ENCODE measurements around the gene PKLR. TPM values are rescaled to one million over a fixed set of nuclear protein-coding genes. Genes with fewer than 3 reads are reported as not detected.

The PKLR gene
- not detected in 2 replicates for total RNA-seq

DNA sequence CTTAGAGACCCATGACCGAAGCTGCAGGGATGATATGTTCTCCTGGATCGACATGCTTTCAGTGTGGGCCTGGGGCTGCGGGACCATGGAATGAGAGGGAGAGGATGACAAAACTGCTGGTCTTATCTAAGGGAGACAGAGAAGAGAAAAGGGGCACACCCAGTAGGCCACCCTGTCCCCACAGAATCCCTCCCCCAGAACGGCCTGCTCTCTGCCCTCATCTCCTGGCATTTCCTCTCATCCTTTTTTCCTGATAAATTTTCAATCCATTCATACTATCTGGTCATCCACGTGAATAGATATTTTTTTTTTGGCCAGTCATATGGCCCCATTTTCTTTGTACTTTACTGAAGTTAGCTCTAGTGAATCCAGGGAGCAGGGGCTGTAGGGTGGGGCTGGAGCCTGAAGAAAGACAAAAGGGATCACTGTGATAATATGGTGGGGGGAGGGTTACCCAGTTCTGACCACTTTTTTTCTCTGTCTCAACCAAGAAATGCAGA, at the start of gene PKLR:
PKLR (minus strand) TSS at position 97 of the 500 bp plus-strand sequence; CDS start at position 54, 43 bp downstream.

DNA sequence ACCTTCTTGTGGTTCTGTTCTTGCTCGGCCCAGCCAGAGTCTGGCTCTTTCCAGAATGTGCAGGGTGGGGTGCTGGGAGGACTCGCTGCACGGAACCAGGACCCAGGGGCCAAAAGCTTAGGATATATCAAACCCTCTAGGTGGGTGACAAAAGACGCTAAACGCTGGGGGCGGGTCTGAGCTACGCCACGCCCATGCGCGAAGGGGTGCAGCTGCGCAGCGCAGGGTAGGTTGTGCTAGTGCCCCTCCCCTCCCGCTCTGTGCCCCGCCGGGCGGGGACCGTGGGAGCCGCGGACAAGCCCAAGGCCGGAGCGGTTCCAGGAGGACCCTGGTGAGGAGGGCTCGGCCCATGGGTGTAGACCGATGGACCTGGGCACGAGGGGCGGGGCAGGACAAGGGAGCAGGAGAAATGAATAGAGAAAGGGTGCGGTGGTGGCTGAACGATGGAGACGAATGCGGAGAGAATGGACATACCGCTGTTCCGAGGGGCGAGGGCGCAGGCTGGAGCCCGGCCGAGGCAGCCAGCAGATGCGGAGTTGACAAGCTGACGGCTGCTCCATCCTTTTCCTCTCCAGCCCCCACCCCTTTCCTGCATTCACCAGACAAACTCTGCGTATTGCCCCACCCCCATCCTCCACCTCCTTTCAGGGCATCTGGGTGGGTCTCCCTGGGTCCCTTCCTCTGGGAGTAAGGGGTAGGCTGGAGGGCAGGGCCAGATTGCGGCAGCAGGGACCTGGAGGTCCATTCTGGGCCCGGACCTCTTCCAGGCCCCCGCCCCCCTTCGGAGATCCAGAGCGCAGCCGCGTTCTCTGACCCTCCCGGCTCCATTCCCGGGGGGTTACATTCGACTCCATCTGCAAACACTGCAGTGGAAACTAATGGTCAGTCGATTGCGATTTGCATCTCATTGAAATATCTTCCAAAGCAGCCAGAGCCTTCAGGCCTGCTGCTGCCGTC, 19.7 kb upstream of the PKLR start, which contains the start of gene RUSC1:
RUSC1 (plus strand) TSS at position 234 of the 957 bp plus-strand sequence. CDS start 880 bp downstream, outside the sequence.

DNA sequence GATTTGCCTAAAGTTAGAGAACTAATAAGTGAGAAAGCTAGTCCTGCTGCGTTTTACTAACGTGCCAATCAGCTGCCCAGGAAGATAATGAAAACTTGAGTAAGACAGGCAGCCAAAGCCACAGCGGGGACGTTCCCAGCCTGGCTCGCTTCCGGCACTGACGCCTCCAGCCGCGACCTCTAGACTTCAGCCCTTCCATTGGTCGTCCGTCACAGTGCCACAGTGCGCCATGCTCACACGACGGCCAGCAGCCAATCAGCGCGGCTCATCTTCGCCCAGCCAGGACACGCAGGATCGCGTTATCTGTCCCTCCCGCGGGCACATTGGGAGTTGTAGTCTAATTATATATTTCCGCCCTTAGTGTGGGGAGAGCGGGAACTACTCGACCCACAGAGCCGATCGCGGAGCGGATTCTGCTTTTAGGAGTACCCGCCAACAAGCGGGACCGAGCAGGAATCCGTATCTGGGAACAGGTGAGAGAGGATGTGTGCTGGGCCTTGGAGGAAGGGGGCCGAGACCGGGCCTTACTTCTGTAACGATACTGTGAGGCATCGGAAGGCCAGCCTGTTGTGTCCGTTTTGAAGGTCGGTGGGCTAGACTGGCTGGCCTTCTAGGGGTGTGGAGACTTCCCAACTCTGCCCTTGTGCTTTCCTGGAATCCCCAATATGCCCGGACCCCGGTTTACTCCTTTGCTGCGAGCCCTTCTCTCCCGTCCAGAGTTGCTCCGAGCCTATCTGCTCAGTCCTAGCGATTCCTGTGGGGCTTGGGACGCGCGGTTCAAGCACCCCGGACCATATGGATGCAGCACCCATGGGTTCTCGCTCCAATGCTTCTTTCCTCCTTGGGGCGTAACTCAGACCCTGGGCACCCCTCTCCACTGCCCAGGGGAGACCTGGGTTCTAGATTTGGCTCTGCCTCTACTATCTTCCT, 7.5 kb upstream of the PKLR start, which contains the start of gene FDPS:
FDPS (plus strand) TSS at position 374 of the 930 bp plus-strand sequence. CDS start 924 bp downstream, outside the sequence.

DNA sequence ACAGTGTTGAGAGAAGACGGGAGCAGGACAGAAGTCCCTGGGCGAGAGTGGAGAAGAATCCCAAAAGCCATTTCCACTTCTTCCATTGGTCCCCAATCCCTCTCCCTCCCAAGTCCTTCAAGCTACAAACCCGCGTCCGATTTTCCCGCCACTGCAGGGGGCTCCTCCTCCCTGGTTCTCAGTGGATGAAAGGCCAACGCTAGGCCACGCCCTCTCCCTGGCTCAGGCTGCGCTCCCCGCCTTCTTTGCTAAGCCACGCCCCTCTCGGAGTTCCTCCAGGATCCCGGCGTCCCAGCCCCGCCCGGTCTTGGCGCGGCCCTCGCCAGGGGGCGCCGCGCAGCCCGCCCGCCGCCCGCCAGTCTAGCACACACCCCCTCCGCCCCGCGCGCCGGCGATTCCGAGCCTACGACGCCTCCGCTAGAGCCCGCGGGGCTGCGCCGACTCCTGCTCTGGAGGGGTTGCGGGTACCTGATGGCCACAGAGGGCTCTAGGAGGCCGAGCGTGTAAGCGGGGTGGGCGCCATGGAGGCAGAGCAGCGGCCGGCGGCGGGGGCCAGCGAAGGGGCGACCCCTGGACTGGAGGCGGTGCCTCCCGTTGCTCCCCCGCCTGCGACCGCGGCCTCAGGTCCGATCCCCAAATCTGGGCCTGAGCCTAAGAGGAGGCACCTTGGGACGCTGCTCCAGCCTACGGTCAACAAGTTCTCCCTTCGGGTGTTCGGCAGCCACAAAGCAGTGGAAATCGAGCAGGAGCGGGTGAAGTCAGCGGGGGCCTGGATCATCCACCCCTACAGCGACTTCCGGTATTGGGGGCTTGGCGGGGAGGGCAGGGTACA, 24.0 kb downstream of the PKLR start, which contains the start of gene HCN3:
HCN3 (plus strand) TSS at position 394 of the 832 bp plus-strand sequence; CDS start at position 522, 128 bp downstream.

DNA sequence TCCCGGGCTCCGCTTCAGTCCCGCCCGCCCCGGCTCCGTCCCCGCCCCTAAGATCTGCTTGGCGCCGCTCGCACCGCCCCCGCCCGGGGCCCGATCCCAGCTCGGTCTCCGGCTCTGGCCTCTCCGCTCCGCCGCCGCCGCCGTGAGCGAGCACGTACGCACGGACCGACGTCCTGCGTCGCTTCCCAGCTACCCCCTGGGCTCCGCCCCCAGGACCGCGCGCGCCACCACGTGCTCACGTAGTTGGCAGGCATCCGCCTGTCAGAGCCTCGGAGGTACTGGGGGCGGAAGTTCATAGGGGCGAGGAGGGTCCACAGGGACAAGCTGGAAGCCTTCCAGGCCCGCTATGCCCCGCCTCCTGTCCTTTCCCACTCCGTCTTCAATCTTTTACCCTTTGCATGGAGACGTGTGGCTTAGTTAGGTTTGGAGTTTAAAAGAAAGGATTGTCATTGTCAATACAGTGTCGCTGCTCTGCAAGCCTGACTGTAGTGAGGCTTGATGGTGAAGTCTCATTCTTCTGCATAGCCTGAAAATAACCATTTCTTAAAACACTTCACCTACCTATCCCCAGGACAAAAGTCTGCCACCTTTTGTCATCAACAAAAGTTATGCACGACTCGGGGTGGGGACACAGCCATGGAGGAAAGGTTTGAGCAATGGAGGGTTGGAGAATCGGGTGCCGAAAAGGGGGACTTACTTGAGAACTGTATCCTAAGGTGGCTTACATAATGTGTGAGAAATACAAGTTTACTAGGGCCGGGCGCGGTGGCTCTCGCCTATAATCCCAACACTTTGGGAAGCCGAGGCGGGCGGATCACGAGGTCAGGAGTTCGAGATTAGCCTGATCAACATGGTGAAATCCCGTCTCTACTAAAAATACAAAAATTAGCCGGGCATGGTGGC, 27.6 kb downstream of the PKLR start, which contains the start of gene CLK2:
CLK2 (minus strand) TSS at position 162 of the 903 bp plus-strand sequence. CDS start 2,527 bp downstream, outside the sequence.

DNA sequence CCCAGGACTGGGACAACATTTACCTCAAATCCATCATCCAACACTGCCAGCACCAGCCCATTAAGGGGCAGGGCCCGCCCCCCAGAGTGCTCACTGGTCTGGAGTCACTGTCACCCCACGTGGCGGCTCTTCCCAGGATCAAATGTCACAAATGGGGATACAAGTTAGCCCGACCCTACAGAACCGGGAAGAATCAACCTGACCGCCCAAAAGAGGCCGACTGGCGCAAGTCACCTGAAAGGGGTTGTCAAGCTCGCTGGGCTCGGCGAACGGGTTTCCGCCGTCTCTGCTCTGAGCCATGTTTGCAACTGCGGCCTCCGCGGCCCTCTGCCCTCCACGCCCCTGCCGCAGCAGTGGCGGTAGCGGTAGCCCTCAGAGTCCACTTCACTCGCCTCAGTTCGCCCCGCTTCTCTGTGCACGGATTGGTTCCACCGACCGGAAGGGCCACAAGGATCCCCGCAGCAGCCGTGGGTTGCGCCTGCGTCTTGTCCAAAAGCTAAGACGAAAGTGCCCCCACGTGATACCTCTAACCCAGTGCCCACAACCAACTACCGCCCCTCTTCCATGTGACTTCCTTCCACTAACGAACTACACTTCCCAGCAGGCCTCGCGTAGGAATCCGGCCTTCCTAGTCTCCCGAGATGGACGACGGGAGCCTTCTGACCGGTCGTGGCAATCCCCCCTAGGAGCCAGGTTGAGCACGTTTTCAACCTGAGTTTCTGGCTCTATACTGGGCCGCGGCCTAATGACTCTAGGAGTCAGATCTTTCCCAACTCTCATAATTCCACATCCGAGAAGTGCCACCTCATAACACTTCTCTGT, 39.2 kb downstream of the PKLR start, which contains the start of gene SCAMP3:
SCAMP3 (minus strand) TSS at position 509 of the 822 bp plus-strand sequence; CDS start at position 300, 209 bp downstream.

DNA sequence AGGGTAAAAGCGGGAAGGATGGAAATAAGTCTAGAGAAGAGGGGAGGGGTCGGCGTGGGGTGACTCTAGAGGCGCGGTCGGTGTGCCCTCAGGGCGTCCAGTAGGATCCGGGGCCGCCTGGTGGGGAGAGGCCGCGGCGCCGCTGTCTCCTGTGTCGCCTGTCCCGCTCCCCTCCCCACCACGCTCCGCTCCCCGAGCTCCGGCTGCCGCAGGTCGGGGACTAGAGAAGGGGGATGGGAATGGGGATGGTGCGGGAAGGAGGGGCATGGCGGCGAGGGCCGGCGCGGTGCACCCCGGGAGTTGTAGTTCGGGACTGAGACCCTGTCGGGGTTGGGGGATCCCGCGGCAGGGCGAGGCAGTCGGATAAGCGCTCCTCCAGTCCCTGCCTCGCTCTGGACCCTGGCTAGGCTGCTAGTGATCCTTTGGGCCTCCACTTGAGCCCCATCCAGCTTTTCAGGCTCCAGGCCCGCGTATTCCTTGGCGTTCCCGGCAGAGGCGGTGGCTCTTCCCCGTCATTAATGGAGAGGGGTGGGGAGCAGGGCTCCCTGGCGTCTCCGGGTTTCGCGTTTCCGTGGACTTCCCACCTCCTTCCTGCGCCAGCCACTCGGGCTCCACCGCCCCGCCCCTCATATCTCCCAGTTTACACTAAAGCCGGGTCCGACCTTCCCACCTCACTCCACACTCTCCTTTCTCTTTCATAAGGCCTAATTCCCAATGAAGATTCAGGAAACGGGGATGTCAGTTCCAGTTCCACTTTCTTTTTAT, 45.8 kb downstream of the PKLR start, which contains the start of gene ENTREP3:
ENTREP3 (minus strand) TSS at position 241 of the 765 bp plus-strand sequence. CDS start 606 bp downstream, outside the sequence.

Other genes starting within 250 kb of the PKLR start
- gene EFNA4, start 237.7 kb downstream of the PKLR start, total RNA-seq: 7.7 and 8.3 TPM in 2 replicates
- gene EFNA3, start 222.6 kb downstream of the PKLR start, total RNA-seq: 0.67 and 1.2 TPM in 2 replicates
- 0.50 and 0.89 TPM in 2 replicates for gene EFNA1, start 173.6 kb downstream of the PKLR start, total RNA-seq
- gene SLC50A1, start 165.6 kb downstream of the PKLR start, total RNA-seq: 39.2 and 53.4 TPM in 2 replicates
- 100 and 114 TPM in 2 replicates for gene DPM3, start 160.9 kb downstream of the PKLR start, total RNA-seq
- gene KRTCAP2, start 128.1 kb downstream of the PKLR start, total RNA-seq: 207 and 218 TPM in 2 replicates
- gene TRIM46, start 127.6 kb downstream of the PKLR start, total RNA-seq: 5.2 and 5.4 TPM in 2 replicates
- gene THBS3, start 93.5 kb downstream of the PKLR start, total RNA-seq: 10.1 and 11.9 TPM in 2 replicates
- gene MTX1, start 92.7 kb downstream of the PKLR start, total RNA-seq: 94.7 and 107 TPM in 2 replicates
- 27.8 and 27.9 TPM in 2 replicates for gene ENTREP3, start 46.0 kb downstream of the PKLR start, total RNA-seq
- gene SCAMP3, start 39.1 kb downstream of the PKLR start, total RNA-seq: 93.3 and 125 TPM in 2 replicates
- 19.3 and 22.4 TPM in 2 replicates for gene CLK2, start 27.9 kb downstream of the PKLR start, total RNA-seq
- 0.30 and 0.67 TPM in 2 replicates for gene HCN3, start 24.0 kb downstream of the PKLR start, total RNA-seq
- 901 and 953 TPM in 2 replicates for gene FDPS, start 7.4 kb upstream of the PKLR start, total RNA-seq
- gene RUSC1, start 19.5 kb upstream of the PKLR start, total RNA-seq: 32.4 and 36.3 TPM in 2 replicates

Measured in bronchus fibroblast of lung (primary cell).